ENCODE measurements around the gene SLC12A7. TPM values are rescaled to one million over a fixed set of nuclear protein-coding genes. Genes with fewer than 3 reads are reported as not detected.

Gene SLC12A7
- total RNA-seq, 4 donors from 2014 or later, result 8.6 to 29.0 (median 21.5) TPM

DNA sequence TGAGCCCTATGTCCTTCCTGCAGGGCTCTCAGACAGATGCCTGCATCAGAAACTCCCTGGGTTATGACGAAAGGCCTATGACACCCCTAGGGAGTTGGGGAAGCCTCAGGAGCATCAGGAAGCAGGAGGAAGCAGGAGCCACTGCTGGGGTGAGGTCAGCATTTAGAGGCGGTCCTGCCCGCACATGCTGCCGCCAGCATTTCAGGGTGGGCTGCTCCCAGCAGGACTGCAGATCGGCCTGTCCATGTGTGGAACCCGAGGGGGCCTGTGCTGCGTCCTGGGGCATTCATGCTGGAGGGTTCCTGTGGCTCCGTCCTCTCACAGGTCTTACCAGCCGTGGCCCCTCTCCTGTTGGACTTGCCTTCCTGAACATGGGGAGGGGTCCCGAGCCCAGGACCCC is 96.4 kb downstream of the SLC12A7 start:
- no peak for DNase-seq (ENCODE audit: low spot score in 2 of 2)
- WGBS, result 57% methylated on average over 9 of the region's 10 CpGs
- Histone ChIP-seq H3K4me3 (no peak overlapping the region), H3K4me1 (peaks cover 19% of the 10 kb centered on the region), H3K27ac (no peak overlapping the region), H3K9me3 (no peaks in the 10 kb centered on the region), H3K27me3 (peaks cover 22% of the 10 kb centered on the region), H3K36me3 (no peaks in the 10 kb centered on the region)
- TF ChIP-seq POLR2A (IDR thresholded peaks at IDR 0.05), result no peak
- no peak for TF ChIP-seq EP300 (IDR thresholded peaks at IDR 0.05)
- TF ChIP-seq, protein P1, sequence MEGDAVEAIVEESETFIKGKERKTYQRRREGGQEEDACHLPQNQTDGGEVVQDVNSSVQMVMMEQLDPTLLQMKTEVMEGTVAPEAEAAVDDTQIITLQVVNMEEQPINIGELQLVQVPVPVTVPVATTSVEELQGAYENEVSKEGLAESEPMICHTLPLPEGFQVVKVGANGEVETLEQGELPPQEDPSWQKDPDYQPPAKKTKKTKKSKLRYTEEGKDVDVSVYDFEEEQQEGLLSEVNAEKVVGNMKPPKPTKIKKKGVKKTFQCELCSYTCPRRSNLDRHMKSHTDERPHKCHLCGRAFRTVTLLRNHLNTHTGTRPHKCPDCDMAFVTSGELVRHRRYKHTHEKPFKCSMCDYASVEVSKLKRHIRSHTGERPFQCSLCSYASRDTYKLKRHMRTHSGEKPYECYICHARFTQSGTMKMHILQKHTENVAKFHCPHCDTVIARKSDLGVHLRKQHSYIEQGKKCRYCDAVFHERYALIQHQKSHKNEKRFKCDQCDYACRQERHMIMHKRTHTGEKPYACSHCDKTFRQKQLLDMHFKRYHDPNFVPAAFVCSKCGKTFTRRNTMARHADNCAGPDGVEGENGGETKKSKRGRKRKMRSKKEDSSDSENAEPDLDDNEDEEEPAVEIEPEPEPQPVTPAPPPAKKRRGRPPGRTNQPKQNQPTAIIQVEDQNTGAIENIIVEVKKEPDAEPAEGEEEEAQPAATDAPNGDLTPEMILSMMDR (IDR thresholded peaks at IDR 0.05), result no peak
- no peak for TF ChIP-seq POLR2AphosphoS5 (IDR thresholded peaks at IDR 0.05)

DNA sequence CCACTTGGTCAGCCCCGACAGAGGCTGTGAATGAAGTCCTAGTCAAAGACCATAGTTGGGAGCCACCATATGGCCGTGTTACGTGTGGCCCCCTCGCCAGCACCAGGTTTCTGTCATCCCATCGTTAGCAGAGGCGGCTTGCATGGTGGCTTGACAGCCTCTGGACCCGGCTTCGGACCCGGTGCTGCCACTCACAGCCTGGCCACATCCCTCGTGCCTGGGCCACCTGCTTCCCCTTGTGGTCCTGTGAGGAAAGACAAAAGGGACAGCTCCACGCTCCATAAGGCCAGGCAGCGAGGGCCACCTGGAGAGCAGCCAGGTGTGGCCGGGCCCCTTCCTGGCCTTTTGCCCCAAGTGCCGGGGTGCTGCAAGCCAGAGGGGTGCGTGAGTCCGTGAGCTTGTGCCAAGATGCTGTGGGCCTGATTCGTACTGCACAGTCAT is 97.1 kb downstream of the SLC12A7 start:
- Histone ChIP-seq H3K9me3 (no peaks in the 10 kb centered on the region), H3K27me3 (peaks cover 29% of the 10 kb centered on the region), H3K4me3 (no peak overlapping the region), H3K36me3 (no peaks in the 10 kb centered on the region), H3K27ac (no peak overlapping the region), H3K4me1 (peaks cover 25% of the 10 kb centered on the region)
- no peak for DNase-seq (ENCODE audit: low spot score in 2 of 2)
- TF ChIP-seq POLR2AphosphoS5 (IDR thresholded peaks at IDR 0.05) (no peak), POLR2A (IDR thresholded peaks at IDR 0.05) (no peak), EP300 (IDR thresholded peaks at IDR 0.05) (no peak)
- TF ChIP-seq, protein P1 (IDR thresholded peaks at IDR 0.05), result no peak
- WGBS, result 88% methylated on average over 4 of the region's 17 CpGs

DNA sequence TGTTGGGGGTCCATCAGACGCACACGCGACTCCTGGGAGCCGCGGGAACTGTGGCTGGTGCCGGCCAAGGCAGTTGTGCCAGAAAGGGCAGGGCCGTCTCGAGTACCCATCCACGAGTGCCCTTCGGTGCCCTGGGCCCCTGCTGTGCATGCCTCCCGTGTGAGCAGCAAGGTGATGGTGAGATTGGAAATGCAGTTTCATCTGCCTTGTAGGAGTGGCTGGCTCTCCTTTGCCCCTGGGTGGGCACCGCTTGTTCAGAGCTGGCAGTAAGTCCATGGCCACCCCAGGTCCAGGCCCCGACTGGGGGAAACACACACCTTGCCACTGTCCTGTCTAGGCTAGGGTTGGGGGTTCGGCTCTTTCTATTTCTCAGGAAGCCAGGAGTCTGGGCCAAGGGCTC is 97.5 kb downstream of the SLC12A7 start:
- Histone ChIP-seq H3K4me1 (peaks cover 29% of the 10 kb centered on the region), H3K9me3 (no peaks in the 10 kb centered on the region), H3K4me3 (no peak overlapping the region), H3K27me3 (peaks cover 34% of the 10 kb centered on the region), H3K36me3 (no peaks in the 10 kb centered on the region), H3K27ac (no peak overlapping the region)
- no peak for DNase-seq (ENCODE audit: low spot score in 2 of 2)
- no peak for TF ChIP-seq EP300 (IDR thresholded peaks at IDR 0.05)
- TF ChIP-seq, protein P1 (IDR thresholded peaks at IDR 0.05), result no peak
- no peak for TF ChIP-seq POLR2A (IDR thresholded peaks at IDR 0.05)
- no peak for TF ChIP-seq POLR2AphosphoS5 (IDR thresholded peaks at IDR 0.05)
- 80% methylated on average over 7 of the region's 14 CpGs for WGBS

DNA sequence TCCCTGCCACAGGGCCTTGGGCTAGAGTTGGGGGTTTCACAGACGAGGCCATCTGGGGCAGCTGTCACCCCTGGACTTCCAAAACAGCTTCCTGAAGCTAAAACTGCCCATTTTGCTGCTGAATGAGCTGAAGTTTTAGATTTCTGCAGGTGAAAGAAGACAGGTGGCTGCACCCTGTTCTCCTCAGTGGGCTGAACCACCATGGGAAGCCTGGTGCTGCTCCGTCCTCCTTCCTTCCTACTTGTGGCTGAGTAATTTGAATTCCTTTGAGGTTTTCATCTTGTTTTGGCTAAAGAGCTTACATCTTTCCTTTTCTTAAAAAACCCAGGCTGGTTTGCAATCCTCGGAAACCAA is 97.9 kb downstream of the SLC12A7 start:
- Histone ChIP-seq H3K36me3 (no peaks in the 10 kb centered on the region), H3K4me3 (no peak overlapping the region), H3K27ac (no peak overlapping the region), H3K27me3 (peaks cover 38% of the 10 kb centered on the region), H3K4me1 (peaks cover 33% of the 10 kb centered on the region), H3K9me3 (no peaks in the 10 kb centered on the region)
- no peak for TF ChIP-seq POLR2A (IDR thresholded peaks at IDR 0.05)
- TF ChIP-seq EP300 (IDR thresholded peaks at IDR 0.05), result no peak
- no peak for TF ChIP-seq POLR2AphosphoS5 (IDR thresholded peaks at IDR 0.05)
- TF ChIP-seq, protein P1 (IDR thresholded peaks at IDR 0.05), result no peak
- 80% methylated on average over 3 of the region's 3 CpGs for WGBS
- no peak for DNase-seq (ENCODE audit: low spot score in 2 of 2)

DNA sequence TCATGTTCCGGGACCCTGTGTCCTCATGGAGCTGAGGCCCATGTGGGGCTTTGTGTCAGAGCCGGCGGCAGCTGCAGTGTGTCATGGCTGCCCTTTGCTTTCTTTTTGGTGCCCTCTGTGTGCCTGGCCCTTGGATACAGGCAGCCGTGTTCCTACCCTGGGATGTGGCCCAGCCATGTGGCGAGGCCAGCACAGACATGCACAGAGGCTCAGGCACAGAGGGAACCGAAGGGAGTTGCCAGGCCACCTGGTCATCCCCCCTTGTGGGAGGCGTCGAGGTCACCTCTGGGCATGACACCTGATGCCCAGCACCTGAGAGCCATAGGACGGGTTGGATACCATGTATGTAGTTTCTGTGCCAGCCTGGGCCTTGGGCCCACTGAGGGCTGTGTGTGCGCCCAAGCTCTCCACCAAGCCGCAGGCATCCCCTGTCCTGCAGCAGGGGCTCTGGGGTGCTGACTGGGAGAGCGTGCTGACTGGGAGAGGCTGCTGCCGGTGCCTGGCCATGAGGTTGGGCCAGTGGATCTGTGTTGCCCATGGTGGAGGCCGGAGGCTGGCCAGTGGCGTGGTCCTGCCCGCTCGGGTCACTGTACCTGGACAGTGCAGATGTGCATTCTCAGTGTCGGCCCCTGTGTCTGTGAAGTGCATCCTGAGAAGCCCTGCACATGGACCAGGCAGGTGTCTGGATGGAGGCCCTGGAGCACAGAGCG is 98.5 kb downstream of the SLC12A7 start:
- H3K27ac ChIP-seq, result no peak overlapping the region
- H3K4me1 ChIP-seq, result peaks cover 37% of the 10 kb centered on the region
- no peaks in the 10 kb centered on the region for H3K9me3 ChIP-seq
- no peaks in the 10 kb centered on the region for H3K36me3 ChIP-seq
- no peak for DNase-seq (ENCODE audit: low spot score in 2 of 2)
- peaks cover 43% of the 10 kb centered on the region for H3K27me3 ChIP-seq
- no peak for TF ChIP-seq EP300 (IDR thresholded peaks at IDR 0.05)
- TF ChIP-seq, protein P1 (IDR thresholded peaks at IDR 0.05), result no peak
- TF ChIP-seq POLR2AphosphoS5 (IDR thresholded peaks at IDR 0.05), result no peak
- TF ChIP-seq POLR2A (IDR thresholded peaks at IDR 0.05), result no peak
- no peak overlapping the region for H3K4me3 ChIP-seq
- WGBS, result 74% methylated on average over 4 of the region's 19 CpGs

Measured in suprapubic skin (tissue), 4 donors.